SK-N-MC (cell line): ENCODE data around the gene PLEKHA6.

ENCODE experiments used
- EZH2 ChIP-seq: fragments of 200-600 bp; sonication (generic); IDR thresholded peaks from one replicate; pipeline ENCODE4 v1.6.1; 2017; ENCODE audit warnings: antibody characterized with exemption
- FOXP2 ChIP-seq: optimal IDR thresholded peaks from 2 replicates; pipeline ENCODE3; 2011; ENCODE audit warnings: mild to moderate bottlenecking, moderate library complexity; ENCODE audit not compliant: insufficient read depth; ENCODE audit errors: extremely low read length, control extremely low read depth
- POLR2AphosphoS5 ChIP-seq: IDR thresholded peaks from 2 replicates; pipeline ENCODE4 v1.6.1; 2012; ENCODE audit warnings: mild to moderate bottlenecking, low read depth, low read length, borderline replicate concordance

DNA sequence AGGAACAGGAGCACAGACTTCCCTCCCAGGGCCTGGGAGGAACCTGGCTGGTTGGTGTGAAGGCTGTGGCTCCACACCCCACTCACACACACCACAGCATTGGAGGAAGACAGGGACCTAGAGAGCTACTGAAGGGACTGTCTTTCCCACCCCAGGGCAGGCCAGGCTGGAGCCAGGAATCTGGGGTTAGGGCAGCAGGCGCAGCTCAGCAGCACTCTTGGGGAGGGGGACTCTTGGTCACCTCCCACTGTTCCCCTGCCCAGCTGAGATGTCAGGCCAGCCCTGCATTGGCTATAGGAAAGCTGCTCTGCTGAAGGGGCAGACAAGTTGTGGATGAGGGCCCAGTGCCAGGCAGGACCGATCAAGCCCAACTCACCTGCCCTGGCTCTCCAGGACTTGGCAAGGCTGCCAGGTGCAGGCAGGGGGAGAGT, 1.6 kb upstream of the PLEKHA6 start:
- TF ChIP-seq EZH2: no peak
- no peak for TF ChIP-seq POLR2AphosphoS5
- TF ChIP-seq FOXP2: no peak
